NCI-H2196 (cell line): ENCODE data around the gene SLF2.
A peak's percentile ranks its signal among the peaks of the same experiment; 100 is the strongest.

Experiments
- DNase-seq: peaks from one replicate; lab custom pipeline; 2025; ENCODE audit not compliant: unreplicated experiment; lab: John Stamatoyannopoulos, UW

The SLF2 gene, protein sequence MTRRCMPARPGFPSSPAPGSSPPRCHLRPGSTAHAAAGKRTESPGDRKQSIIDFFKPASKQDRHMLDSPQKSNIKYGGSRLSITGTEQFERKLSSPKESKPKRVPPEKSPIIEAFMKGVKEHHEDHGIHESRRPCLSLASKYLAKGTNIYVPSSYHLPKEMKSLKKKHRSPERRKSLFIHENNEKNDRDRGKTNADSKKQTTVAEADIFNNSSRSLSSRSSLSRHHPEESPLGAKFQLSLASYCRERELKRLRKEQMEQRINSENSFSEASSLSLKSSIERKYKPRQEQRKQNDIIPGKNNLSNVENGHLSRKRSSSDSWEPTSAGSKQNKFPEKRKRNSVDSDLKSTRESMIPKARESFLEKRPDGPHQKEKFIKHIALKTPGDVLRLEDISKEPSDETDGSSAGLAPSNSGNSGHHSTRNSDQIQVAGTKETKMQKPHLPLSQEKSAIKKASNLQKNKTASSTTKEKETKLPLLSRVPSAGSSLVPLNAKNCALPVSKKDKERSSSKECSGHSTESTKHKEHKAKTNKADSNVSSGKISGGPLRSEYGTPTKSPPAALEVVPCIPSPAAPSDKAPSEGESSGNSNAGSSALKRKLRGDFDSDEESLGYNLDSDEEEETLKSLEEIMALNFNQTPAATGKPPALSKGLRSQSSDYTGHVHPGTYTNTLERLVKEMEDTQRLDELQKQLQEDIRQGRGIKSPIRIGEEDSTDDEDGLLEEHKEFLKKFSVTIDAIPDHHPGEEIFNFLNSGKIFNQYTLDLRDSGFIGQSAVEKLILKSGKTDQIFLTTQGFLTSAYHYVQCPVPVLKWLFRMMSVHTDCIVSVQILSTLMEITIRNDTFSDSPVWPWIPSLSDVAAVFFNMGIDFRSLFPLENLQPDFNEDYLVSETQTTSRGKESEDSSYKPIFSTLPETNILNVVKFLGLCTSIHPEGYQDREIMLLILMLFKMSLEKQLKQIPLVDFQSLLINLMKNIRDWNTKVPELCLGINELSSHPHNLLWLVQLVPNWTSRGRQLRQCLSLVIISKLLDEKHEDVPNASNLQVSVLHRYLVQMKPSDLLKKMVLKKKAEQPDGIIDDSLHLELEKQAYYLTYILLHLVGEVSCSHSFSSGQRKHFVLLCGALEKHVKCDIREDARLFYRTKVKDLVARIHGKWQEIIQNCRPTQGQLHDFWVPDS

DNA sequence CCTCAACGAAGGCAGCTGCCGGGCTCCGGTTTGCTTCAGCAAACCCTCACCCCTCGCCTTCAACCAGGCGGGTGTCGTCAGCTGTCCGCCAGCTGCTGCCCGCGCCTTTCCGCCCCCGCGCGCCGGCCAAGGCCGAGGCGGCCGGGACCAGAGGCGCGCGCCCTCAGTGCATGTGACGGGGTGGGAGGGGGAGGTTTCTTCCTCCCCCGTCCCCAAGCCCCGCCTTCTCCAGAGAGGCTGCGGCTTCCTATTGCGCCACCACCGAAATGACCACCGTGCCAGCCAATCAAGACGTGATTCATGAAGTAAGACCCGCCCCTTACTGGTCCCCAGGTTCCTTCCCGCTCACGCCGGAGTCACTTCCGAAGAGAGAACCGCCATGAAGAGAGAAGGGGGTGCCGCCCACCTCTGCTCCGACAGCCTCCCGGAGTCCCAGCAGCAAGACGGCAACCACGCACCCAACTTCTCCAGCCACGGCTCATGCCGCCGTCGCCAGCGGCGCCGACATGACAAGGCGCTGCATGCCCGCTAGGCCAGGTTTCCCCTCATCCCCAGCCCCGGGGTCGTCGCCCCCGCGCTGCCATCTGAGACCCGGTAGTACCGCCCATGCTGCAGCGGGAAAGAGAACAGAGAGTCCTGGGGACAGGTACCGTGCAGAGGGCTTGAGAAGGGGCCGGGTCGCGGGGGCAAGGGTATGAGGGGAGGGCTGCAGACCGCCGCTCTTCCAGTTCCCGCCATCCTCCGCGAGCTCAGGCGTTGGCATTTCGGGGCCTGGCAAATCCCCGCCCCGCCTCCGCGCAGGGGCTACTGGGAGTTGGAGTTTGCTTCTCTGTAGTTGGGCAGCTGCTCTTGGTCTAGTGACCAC is at the start of gene SLF2:
TSS of gene SLF2 (plus strand) at position 359 of the 865 bp plus-strand sequence. CDS start at position 507, 148 bp downstream.
- DNase-seq: peak; percentile 88

DNA sequence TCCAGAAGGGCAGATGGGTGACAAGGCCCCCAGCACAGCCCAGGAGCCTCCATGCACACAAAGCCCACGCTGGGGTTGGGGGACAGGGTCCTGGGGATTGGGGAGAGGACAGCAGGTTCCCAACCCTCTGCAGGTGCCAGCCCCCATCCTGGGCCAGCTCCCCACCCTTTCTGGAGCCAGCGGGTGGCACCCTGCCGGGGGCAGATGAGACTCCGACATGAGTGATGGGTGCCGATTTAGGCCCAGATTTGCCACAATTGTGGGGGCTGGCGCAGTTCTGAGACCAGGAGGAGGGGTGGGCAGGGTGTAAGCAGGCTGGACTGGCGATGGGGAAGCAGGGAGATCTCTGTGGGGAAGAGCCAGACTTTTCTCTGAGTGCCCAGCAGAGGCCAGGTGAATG is 49.3 kb upstream of the SLF2 start:
- no peak for DNase-seq

DNA sequence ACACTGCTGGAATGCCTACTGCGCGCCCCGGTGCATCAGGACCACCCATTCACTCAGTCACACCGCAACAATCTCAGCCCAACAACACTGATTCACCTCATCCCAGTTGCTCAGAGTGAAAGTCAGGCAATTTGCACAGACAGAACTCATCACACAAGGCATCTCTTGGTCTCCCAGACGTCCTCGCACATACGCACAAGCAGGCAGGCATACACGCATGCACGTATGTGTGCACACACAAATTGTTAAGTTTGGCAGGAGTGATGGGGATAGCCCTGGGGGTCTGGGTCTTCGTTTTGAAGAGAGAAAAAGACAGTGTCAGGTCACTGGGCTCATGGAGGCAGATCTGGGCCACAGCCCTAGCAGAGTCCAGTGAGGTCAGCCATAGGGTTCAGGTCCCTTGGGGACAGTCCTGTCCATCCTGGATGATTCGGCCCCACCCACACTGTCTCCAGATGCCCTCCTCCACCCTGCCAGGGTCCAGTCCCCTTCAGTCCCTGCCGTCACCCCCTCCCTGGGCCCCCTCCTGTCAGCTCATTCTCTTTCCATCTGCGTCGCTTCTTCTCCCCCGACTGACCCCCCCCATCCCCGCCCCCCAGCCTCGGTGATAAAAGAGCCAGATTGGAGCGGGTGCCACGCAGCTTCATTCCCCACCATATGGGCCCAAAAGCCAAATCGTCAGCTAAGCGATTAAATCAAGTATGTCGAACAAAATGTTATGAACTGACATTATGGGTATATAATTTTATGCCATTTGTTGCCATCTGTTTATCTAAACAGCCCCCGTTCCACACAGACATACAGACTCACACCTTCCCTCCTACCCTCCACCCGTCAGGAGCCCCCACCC is 48.5 kb upstream of the SLF2 start:
- DNase-seq: no peak

DNA sequence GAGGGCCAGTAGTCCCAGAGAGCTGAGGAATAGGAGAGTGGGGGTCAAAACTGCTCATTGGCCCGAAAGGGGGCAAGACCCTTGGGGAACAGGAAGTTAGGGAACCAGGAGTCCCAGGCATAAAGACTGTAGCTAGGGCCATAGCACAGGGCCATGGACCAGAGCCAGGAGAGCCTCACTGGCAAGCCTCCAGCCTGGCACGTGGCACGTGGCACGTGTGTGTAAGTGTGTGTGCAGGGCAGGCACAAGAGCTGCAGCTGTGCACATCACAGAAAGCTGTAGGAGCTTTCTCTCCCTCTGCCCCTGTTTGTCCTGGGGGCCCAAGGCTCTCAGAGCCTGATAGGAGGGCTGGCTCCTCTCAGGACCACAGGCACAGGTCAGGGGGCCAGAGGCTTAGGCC is 47.8 kb upstream of the SLF2 start:
- peak; percentile 8 for DNase-seq

DNA sequence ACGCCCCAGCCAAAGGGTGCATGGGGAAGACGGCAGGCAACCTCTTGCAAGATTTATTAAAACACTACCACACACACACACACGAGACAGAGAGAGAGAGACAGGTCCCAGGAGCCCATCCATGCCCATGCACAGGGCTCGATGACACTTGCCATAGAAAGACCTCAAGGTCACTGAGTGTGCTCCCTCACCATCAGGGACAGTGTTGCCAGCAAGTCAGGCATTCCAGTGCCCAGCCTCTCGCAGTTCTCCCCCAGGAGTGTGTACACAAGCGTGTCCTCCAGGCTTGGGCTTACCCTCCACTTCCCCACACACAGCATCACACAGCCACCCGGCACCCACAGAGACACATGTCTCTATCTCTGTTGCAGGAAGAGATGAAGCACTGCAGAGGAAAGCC is 46.8 kb upstream of the SLF2 start:
- DNase-seq: no peak

DNA sequence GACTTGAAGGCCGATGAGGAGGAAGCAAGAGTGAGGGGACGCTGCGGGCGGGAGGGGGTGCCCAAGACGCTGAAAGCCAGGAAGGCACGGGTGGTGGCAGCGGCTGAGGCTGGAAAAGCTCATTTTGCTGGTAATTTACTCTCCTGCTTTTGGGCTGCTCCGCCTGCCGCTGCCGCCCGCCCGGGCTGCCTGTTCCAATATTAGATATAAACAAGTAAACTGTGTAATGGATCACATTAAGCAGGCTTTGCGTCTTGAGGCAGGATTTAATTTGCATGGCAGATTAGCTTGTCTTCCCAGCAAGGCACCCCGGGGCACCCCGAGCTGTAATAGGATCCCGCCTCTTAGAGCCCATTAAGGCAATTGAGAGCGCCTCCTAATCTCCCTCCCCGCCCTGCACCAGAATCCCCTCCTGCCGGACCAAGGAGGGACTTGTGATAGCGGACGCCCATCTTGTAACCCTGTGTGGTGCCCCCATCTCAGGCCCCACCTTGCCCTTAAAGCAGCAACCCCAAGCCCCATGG is 46.1 kb upstream of the SLF2 start:
- no peak for DNase-seq

DNA sequence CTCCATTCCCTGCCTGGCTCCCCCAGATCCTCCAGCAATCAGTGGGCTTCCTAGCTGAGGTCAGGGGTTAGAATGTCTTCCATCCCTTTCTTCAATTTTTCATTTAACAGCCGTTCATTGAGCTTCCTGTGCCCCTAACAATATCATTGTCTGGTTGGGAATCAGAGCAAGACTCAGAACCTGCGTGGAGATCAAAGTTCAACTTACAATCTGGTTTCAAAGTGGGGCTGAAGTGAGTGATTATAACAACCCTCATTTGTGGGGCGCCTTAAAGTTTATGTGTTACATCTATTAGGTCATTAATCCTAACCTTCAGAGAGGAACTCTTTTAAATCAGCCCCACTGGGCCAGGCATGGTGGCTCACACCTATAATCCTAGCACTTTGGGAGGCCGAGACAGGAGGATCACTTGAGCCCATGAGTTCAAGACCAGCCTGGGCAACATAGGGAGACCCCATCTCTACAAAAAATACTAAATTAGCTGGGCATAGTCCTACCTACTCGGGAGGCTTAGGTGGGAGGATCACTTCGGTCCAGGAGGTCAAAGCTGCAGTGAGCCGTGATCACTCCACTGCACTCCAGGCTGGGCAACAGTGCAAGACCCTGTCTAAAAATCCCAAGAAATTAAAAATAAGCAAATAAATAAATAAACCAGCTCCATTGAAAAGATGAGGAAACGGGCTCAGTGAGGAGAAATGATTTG is 45.4 kb upstream of the SLF2 start:
- DNase-seq: no peak

DNA sequence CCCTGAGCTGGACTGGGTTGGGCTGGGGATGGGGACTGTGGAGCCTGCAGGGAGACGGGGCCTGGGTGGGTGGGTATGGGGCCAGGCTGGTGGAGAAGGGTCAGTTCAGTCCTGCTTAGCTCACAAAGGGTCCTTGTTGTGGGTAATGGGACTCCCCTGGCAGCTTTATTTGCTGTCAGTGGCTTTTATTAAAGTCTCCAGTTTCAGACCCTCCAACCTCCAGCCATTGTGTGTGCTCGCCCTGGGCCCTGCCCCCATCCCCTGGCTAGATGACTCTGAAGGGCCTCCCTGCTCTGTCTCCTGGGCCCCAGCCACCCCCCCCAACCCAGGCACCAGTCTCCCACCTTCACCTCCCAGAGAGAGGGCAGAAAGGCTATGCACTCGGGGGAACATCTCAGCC is 44.4 kb upstream of the SLF2 start:
- no peak for DNase-seq

DNA sequence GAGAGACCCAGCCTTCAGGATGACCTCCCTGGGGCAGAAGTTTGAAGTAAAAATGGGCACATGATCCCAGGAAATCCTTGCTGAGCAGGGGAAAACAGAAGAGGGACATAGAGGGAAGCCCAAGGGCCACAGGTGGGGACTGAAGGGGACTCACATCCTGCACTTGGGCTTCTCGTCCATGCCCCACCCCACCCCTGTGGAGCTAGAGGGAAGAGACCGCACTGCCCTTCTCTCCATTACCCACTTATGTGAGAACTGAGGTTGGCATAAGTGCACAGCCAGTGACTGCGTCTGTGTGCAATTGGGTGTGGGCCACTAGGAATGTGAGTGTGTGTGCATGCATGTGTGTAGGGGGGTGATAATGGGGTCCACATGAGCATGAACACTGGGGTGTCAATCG is 43.4 kb upstream of the SLF2 start:
- no peak for DNase-seq

DNA sequence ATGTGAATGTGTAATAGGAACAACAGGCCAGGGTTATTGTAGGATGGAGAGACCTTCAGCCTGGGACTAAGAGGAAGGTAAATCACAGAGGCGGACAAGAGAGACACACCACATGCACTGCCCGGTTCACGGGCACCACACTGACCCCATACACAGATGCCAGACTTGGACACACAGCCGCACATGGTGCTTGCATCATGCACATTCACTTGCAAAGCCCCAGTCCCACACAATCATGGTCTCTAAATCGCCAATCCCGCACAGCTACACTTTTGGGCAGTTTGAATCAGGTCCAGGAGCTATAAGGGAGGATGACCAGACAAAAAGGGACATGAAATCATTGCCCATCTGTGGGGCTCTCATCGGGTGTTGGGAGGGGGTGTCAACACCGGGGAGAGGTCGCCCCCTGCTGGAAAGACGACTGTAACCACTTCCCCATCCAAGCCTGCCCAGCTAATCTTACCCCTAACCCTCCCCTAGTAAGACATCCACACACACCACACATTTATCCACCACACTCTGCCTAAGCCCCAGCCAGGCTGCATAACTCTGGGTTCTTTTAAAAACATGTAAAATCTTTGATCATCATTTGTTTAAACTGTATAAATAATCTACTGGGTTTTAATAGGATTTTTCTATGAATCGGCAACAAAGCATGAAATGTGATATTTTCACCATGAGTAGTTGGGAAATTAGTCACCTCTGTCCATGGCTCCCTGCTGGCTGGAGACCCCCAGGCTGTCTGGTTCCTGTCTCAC is 40.5 kb upstream of the SLF2 start:
- DNase-seq: peak; percentile 2

DNA sequence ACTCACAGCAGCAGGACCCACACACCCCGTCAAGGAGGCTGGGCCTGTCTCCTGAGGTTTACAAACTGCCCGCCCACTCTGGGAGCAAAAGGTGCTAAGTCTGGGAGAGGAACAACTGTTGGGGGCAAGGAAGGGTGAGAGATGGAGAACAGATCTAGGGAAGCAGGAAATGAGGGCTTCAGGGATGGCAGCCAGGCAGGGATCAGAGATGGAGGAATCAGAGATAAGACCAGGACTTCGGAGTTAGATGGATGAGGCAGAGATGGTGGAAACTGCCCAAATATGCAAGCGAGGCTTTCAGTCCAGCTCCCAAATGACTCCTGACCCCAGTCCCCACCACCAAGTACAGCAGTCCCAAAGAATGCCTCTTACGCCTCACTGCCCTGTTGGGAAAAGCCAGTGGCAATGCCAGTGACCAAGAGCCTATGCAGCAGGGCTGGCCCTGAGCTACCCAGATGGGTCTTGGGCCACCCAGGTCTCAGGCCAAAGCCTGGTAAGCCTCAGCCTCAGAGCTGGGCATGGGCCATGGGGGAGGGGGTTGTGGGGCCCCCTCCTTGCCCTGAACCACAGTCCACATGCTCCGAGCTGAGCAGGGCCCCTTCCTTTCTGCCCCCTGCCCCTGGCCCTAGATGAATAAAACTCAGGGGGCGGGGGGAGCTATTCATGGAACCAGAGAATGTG is 39.5 kb upstream of the SLF2 start:
- no peak for DNase-seq

DNA sequence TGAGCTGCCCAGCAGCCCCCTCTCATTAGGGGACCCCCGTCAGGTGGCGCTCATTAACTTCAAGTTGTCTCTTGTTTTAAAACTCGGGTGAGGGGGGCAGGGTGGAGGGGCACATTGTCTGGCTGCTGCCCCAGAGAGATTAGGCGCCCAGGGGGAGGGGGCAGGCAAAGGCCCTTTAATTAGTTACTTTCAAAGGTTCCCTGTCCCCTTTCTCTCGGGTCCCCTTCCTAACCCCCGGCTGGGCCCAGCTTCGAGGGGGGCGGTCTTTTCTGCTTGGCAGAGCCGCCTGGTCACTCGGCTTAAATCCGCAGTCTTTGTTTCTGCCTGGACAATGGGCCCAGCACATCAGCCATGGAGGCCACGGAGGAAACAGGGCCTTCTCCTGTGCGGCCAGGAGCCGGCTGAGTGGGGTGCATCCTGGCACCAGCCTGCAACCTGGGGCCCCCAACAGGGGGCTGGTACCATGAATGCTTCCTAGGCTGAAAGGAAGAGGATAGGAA is 38.9 kb upstream of the SLF2 start:
- DNase-seq: no peak

DNA sequence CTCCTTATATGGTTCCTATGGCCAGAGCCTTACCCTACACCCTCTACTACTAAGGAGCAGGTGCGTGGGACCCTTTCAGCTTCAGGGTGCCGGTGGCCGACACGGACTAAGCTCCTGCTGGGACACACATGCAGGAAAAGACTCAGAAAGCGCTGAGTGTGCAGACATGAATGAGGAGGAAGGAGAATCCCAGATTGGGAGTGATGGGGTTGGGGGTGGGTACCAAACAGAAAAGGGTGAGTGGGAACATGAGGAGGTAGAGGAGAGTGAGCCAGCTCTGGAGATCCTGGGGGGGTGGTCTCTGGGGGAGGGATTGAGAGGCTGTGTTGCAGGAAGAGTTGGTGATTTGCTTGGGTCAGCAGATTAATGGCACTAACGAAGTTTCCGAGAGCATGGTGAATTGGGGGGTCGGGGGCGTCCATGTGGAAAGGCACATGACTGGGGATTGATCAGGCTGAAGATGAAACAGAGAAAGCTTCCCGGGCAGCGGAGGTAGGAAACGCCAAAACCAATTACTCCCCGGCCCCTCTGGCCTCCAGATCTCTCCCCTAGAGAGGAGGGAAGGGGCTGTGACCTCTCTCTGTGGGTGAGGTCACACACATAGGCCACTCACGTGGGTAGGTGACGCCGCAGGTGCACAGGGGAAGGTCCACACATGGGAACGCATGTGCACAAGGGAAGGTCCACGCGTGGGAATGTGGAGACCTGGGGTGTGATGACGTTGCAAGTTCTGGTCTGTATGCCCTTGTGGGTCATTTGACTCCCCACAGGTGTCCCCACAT is 37.9 kb upstream of the SLF2 start:
- DNase-seq: no peak

DNA sequence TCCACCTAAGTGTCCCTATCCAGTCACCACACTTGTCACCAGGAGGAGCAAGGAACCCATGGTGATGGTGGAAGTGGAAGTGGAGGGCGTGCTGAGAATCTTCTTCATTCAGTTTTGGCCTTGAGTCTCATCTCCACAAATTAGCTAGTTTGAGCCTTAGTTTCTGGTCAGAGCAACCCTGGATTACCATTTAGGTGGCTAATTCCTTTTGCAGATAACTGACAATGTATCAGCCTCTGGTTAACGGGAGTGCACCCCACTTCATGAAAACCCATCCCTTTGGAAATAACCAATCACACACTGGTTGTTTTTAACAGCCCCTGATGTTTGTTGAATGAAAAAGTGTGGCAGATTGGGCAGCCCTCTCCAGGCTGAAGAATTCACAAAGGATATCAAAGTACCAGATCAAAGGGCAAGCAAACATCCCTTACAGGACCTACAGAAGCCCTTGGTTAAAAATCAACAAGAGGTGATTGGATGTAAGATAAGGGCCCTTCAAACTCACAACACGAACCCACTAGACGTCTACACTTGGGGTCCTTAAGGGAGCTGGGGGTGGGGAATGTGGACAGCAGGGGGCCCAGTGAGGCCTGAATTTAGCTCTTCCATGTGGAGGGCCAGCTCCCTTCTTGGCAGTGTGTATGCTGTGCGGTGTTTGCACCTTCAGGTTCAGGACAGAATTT is 37.1 kb upstream of the SLF2 start:
- DNase-seq: no peak

DNA sequence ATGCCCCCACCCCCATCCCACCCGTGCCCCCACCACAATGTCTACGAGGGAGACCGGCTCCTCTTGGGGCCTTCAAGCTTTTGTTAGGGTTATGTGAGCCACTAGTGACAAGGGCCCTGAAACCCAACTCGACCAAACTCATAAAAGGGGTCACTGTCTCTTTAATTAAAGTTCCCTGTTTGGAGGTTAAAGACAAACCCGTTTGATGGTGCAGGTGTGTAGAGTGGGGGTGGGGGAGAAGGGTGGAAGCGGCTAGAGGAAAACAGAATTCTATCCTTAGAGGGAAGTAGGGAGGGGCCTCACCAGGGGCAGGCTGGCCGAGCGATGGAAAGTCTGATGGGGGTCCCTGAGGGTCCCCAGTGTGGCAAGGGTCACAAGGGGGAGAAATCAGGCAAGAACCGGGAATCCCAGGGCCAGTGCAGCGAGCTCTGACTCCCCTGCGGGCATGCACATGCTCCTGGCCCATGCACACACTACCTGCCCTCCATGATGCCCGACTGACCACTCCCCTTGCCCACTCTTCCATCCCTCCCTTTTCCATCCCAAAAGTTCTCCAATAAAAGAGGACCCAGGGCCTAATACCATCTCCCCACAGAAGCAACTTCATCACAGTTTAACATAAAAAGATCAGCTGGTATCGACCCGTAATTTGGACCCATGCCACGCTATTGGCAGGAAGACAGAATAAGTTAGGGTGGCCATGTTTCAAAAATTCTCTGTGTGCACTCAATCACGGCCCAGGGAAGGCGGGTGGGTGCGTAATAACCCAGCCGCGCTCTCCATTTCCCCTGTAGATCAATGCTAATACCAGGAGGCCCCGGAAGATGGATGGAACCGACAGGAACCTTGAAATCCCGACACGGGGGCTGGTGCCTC is 35.9 kb upstream of the SLF2 start:
- DNase-seq: no peak
